Left ventricle myocardium inferior (tissue), 1 donor: ENCODE data around the gene DCTN4. TPM values are rescaled to one million over a fixed set of nuclear protein-coding genes. Genes with fewer than 3 reads are reported as not detected.

ENCODE experiments used
- DNase-seq: peaks from one replicate; pipeline ENCODE4 v3.0.0-alpha.2; 2020
- H3K27ac ChIP-seq: fragments of 200-600 bp; replicated peaks from 2 replicates; pipeline ENCODE4 v1.8.0; 2021
- H3K27me3 ChIP-seq: fragments of 200-600 bp; 2 replicates; pipeline ENCODE4 v1.8.0; 2021; ENCODE audit warnings: low read depth
- H3K36me3 ChIP-seq: fragments of 200-600 bp; 2 replicates; pipeline ENCODE4 v1.8.0; 2021
- H3K4me1 ChIP-seq: fragments of 200-600 bp; 2 replicates; pipeline ENCODE4 v1.8.0; 2021
- H3K4me3 ChIP-seq: fragments of 200-600 bp; 2 replicates; pipeline ENCODE4 v1.8.0; 2021; ENCODE audit warnings: mild to moderate bottlenecking, moderate library complexity
- H3K9me3 ChIP-seq: fragments of 200-600 bp; replicated peaks from 2 replicates; pipeline ENCODE4 v1.8.0; 2021
- CTCF ChIP-seq: fragments of 200-600 bp; IDR thresholded peaks from 2 replicates; pipeline ENCODE4 v1.8.0; 2021; ENCODE audit warnings: antibody characterized with exemption, mild to moderate bottlenecking, borderline replicate concordance
- intact Hi-C: fragments of 100-400 bp; cut with micrococcal nuclease; formaldehyde crosslinking; loops from one replicate; pipeline ENCODE4 v1.11.0; 2022
- total RNA-seq: library from RNA; stranded (reverse); fragmentation: NEBNext Ultra II Directional; extraction: Animal tissue kit (Norgen Biotek cat#: 25700); gene quantifications from one replicate; pipeline ENCODE4 v1.2.1, GENCODE V29; 2021
- donor health status: DM: no; HTN: yes; CAD: no; lungs with severe emphysema.

Gene DCTN4
- total RNA-seq, 1 donor from 2014 or later, result 43.1 TPM

DNA sequence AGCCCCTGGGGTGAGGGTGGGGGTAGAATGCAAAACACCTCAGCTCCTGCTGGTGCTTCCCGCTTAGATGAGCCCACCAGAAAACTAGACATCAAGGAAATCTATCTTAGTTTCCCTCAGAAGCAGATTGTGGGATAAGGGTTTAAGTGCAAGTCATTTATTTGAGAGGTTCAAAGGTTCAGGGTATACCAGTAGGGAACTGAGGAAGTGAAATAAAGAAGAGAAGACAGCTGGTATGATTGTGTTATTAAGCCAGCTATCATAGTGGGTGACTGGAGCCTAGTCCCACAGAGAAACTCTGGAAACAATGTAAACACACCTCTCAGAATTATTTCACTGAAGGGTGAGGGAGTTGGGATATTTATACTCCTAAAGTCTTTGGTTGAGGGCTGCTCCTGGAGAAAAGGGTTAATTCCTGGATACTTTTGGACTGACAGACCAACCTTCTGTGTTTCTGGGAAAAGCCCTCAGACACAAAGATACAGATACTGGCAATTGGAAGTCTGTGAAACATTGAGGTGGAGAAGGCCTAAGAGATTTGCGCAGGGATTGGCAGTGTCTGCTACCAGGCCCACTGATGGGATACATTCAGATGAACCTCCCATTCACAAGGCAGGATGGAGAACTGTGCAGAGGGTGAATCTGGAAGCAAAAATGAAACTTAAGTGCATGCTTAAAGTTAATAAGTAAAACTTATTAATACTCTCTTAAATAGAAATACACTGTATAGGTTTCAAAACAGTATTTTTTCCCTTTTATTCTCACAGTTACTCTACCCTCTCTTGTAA, 6.4 kb upstream of the DCTN4 start:
- Histone ChIP-seq H3K4me1 (peaks cover 7% of the 10 kb centered on the region), H3K27me3 (no peaks in the 10 kb centered on the region), H3K36me3 (no peaks in the 10 kb centered on the region), H3K27ac (peak overlapping the region; percentile 80), H3K9me3 (no peaks in the 10 kb centered on the region), H3K4me3 (no peak overlapping the region)
- intact Hi-C loops, result no loop called here
- no peak for TF ChIP-seq CTCF
- DNase-seq, result no peak

DNA sequence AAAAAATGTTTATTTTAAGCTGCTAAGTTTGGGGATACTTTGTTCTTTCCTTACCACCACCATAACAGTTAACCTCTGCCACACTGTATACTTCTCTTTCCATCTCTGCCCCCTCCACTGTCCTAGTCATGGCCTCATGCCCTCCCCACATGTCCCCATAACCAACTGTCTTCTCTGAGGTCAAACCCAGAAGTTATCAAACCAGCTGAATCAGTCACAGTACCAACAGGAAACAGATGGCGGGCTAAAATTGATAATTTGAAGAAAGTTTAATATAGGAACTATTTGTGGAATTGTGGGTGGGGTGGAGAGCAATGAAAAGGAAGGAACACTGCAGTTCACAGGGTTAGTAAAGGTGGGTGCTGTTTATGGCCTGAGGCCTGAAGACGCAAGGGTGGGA, 5.7 kb upstream of the DCTN4 start:
- H3K36me3 ChIP-seq, result no peaks in the 10 kb centered on the region
- H3K4me3 ChIP-seq, result no peak overlapping the region
- intact Hi-C loops, result no loop called here
- no peaks in the 10 kb centered on the region for H3K27me3 ChIP-seq
- DNase-seq, result no peak
- peak overlapping the region; percentile 80 for H3K27ac ChIP-seq
- no peak for TF ChIP-seq CTCF
- H3K4me1 ChIP-seq, result peaks cover 7% of the 10 kb centered on the region
- no peaks in the 10 kb centered on the region for H3K9me3 ChIP-seq

DNA sequence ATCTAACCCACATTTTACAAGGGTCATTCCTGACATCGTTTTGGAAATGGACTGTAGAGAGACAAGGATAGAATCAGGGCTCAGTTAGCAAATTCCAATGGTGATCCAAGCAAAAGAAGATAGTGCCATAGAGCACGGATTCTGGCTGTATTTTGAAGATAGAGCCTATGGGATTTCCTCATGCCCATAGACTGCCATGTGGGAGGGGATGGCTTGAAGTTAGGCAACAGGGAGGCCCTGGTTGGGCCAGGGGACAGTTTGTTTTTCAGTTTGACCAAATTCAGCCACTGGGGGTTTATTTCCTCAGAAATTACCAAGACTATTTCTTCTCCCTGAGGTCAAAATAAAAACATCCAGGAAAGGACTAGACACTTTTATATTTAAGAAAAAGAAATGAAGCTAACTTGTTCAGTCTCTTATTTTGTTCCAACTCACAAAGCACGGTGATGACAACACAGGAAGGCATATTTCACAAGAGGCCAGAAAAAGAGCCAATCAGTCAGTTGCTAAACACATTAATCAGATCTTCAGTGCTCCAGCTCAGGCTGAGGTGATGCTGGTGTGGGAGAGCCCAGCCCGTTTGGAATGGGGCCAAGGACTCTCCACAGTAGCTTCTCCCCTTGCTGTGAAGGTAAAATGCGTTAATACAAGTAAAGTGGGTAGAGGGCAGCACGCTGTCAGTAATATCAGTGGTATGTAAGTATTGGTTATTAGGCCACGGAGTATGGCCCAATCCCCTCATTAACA, 4.4 kb upstream of the DCTN4 start:
- no peak overlapping the region for H3K4me3 ChIP-seq
- peak overlapping the region; percentile 80 for H3K27ac ChIP-seq
- no peak for TF ChIP-seq CTCF
- intact Hi-C loops, result no loop called here
- no peaks in the 10 kb centered on the region for H3K27me3 ChIP-seq
- DNase-seq, result peak; percentile 57
- no peaks in the 10 kb centered on the region for H3K9me3 ChIP-seq
- no peaks in the 10 kb centered on the region for H3K36me3 ChIP-seq
- H3K4me1 ChIP-seq, result peaks cover 14% of the 10 kb centered on the region

GRCh38 chr5:150762211-150762610, 3.4 kb upstream of the DCTN4 start:
- peak overlapping the region; percentile 80 for H3K27ac ChIP-seq

DNA sequence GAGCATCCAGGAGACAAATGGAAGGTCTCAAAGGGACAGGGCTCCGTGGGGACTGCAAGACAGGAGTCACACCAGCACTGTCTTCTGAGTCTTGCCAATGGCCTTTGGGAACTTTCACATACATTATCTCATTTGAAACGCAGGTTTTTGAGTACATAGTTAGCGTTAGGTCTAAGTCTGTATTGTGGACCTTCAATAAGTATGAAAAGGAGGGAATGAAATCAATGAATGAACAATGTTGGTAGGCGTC, 442 bp upstream of the DCTN4 start:
- no peak for TF ChIP-seq CTCF
- intact Hi-C loops, result no loop called here
- no peak for DNase-seq
- Histone ChIP-seq H3K9me3 (no peaks in the 10 kb centered on the region), H3K4me1 (peaks cover 51% of the 10 kb centered on the region), H3K36me3 (peaks cover 22% of the 10 kb centered on the region), H3K27ac (peak overlapping the region; percentile 96), H3K27me3 (no peaks in the 10 kb centered on the region), H3K4me3 (peak overlapping the region; percentile 86)

More at GRCh38 chr5:150762211-150762610, 3.4 kb upstream of the DCTN4 start:
- Histone ChIP-seq H3K9me3 (no peaks in the 10 kb centered on the region), H3K27me3 (no peaks in the 10 kb centered on the region), H3K4me3 (no peak overlapping the region), H3K36me3 (no peaks in the 10 kb centered on the region), H3K4me1 (peaks cover 24% of the 10 kb centered on the region)
- no peak for DNase-seq
- intact Hi-C loops, result no loop called here
- no peak for TF ChIP-seq CTCF
